ENCODE data around the gene NAGK. TPM values are rescaled to one million over a fixed set of nuclear protein-coding genes. Genes with fewer than 3 reads are reported as not detected.

The NAGK gene
- polyA plus RNA-seq, 2 of the 4 experiments (the other 2 are of a cell fraction): 42.2 to 119 TPM

DNA sequence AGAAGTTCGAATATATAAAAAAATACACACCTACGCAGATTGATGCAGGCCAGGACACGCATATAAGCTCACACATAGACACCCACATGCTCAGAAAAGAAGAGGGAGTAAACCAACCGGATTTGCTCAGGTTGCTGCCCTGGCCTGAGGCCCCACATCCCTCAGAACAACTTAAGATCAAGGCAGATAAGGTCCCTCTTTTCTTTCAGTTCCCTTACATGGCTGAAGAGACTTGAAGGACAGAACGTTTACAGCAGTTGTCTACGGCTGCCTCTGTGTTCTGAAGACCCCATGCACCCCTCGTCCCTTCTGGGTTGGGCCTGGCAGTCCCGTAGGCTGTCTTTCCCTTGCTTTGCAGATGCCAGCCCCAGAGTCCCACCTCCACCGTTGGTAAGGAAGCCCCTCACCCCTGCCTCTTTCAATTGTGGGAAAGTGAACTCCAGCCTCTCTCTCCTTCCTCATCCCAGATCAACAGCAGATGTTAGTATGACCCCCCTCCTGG, 4.3 kb upstream of the NAGK start (continued):
- TF ChIP-seq ZC3H11A (IDR thresholded peaks at IDR 0.05) (no peak), CEBPB (IDR thresholded peaks at IDR 0.05) (no peak), SREBF2 (IDR thresholded peaks at IDR 0.05) (no peak), RFX5 (IDR thresholded peaks at IDR 0.05) (no peak), KDM5A (IDR thresholded peaks at IDR 0.05) (no peak), ZSCAN20 (CRISPR knock-in tag; IDR thresholded peaks at IDR 0.05) (no peak), JUN (IDR thresholded peaks at IDR 0.05) (no peak)
- TF ChIP-seq, protein P1, sequence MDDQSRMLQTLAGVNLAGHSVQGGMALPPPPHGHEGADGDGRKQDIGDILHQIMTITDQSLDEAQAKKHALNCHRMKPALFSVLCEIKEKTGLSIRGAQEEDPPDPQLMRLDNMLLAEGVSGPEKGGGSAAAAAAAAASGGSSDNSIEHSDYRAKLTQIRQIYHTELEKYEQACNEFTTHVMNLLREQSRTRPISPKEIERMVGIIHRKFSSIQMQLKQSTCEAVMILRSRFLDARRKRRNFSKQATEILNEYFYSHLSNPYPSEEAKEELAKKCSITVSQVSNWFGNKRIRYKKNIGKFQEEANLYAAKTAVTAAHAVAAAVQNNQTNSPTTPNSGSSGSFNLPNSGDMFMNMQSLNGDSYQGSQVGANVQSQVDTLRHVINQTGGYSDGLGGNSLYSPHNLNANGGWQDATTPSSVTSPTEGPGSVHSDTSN (IDR thresholded peaks at IDR 0.05): no peak

- TF ChIP-seq HOXB5 (CRISPR knock-in tag; IDR thresholded peaks at IDR 0.05) (no peak), RNF2 (IDR thresholded peaks at IDR 0.05; ENCODE audit: borderline replicate concordance, low read depth) (no peak), ZC3H11A (IDR thresholded peaks at IDR 0.05) (no peak), HDAC2 (IDR thresholded peaks at IDR 0.05) (no peak), TP53 (CRISPR knock-in tag; IDR thresholded peaks at IDR 0.05) (no peak), RFX5 (IDR thresholded peaks at IDR 0.05) (no peak), NPAS2 (CRISPR knock-in tag; IDR thresholded peaks at IDR 0.05; ENCODE audit: borderline replicate concordance) (no peak)
- TF ChIP-seq, protein P2, sequence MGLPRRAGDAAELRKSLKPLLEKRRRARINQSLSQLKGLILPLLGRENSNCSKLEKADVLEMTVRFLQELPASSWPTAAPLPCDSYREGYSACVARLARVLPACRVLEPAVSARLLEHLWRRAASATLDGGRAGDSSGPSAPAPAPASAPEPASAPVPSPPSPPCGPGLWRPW (IDR thresholded peaks at IDR 0.05): no peak
- TF ChIP-seq, protein P3, sequence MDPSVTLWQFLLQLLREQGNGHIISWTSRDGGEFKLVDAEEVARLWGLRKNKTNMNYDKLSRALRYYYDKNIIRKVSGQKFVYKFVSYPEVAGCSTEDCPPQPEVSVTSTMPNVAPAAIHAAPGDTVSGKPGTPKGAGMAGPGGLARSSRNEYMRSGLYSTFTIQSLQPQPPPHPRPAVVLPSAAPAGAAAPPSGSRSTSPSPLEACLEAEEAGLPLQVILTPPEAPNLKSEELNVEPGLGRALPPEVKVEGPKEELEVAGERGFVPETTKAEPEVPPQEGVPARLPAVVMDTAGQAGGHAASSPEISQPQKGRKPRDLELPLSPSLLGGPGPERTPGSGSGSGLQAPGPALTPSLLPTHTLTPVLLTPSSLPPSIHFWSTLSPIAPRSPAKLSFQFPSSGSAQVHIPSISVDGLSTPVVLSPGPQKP (IDR thresholded peaks at IDR 0.05; ENCODE audit: low read depth, low read length): no peak
- DNase-seq (ENCODE audit: low read depth in 1 of 2, low spot score in 1 of 2) (no peak), FAIRE-seq (no peak), ATAC-seq (no peak)
- Histone ChIP-seq H3K4me3 (no peak overlapping the region), H3K9me3 (no peaks in the 10 kb centered on the region), H3K4me2 (no peak overlapping the region), H3K27ac (no peak overlapping the region), H3K4me1 (peaks cover 12% of the 10 kb centered on the region; the same call in 2 of the 3 replicates)
- 69% methylated on average over 7 of the region's 7 CpGs for WGBS (ENCODE audit: missing lambda C conversion rate)
- POLR2A ChIA-PET: no interaction called here
- CTCF ChIA-PET: interaction anchor here (1.0 kb wide), 2 partner anchors 90 to 103 kb away, joined by 3 read pairs; no protein-coding TSS in a partner anchor
These were observed 3.5 kb upstream of the NAGK start for GRCh38 chr2:71064754-71065621.

GRCh38 chr2:71066856-71067255, 1.6 kb upstream of the NAGK start:
- CTCF ChIA-PET: interaction anchor here (0.9 kb wide), 1 partner anchor 119 kb away, joined by 3 read pairs; no protein-coding TSS in a partner anchor
- Histone ChIP-seq H3K4me1 (peaks cover 12% of the 10 kb centered on the region; the same call in 2 of the 3 replicates), H3K27ac (no peak overlapping the region), H3K9me3 (no peaks in the 10 kb centered on the region), H3K4me3 (no peak overlapping the region), H3K4me2 (no peak overlapping the region; the same call in 1 of the 3 replicates)
- FAIRE-seq (no peak), DNase-seq (ENCODE audit: low read depth in 1 of 2, low spot score in 1 of 2) (no peak), ATAC-seq (no peak)
- TF ChIP-seq NR3C1 (IDR thresholded peaks at IDR 0.05) (no peak), JUN (IDR thresholded peaks at IDR 0.05) (no peak), HOXB13 (CRISPR knock-in tag; IDR thresholded peaks at IDR 0.05; ENCODE audit: low read depth) (no peak), FOXS1 (CRISPR knock-in tag; IDR thresholded peaks at IDR 0.05) (no peak), RARB (CRISPR knock-in tag; IDR thresholded peaks at IDR 0.05) (no peak), REST (IDR thresholded peaks at IDR 0.05) (no peak), HDAC2 (IDR thresholded peaks at IDR 0.05) (no peak), RFX5 (IDR thresholded peaks at IDR 0.05) (no peak), EHMT2 (IDR thresholded peaks at IDR 0.05; ENCODE audit: low read depth) (no peak), FOSB (CRISPR knock-in tag; IDR thresholded peaks at IDR 0.05) (no peak)
- TF ChIP-seq, protein P1 (IDR thresholded peaks at IDR 0.05): no peak
- WGBS (ENCODE audit: missing lambda C conversion rate): 89% methylated on average over 3 of the region's 3 CpGs
- POLR2A ChIA-PET: interaction anchor here (2.4 to 2.5 kb wide), 2 partner anchors 12 to 63 kb away, joined by 19 to 35 read pairs; partner anchors contain the start of genes MCEE and MPHOSPH10

All from A549 (cell line).